HEK293T (cell line): ENCODE results near the gene WDR27.

Source experiments
- CTCF ChIA-PET: fragments of 350-600 bp; formaldehyde crosslinking; extraction: SDS; loops from one replicate; lab custom pipeline; 2021; ENCODE audit warnings: antibody characterized with exemption, inconsistent platforms; lab: Yijun Ruan, JAX
- POLR2A ChIA-PET: fragments of 350-600 bp; formaldehyde crosslinking; extraction: SDS; loops from one replicate; lab custom pipeline; 2020; ENCODE audit warnings: antibody characterized with exemption, inconsistent platforms; lab: Yijun Ruan, JAX
- DNase-seq: peaks from one replicate; pipeline ENCODE4 v3.0.0; 2012; ENCODE audit warnings: mixed read lengths; ENCODE audit errors: extremely low spot score
- ARNT ChIP-seq: fragments of 450-650 bp; IDR thresholded peaks from 2 replicates; pipeline ENCODE4 v1.6.1; 2017; ENCODE audit warnings: mild to moderate bottlenecking
- BHLHE40 ChIP-seq: fragments of 450-650 bp; IDR thresholded peaks from 2 replicates; pipeline ENCODE4 v1.6.1; 2016; ENCODE audit warnings: mild to moderate bottlenecking, moderate library complexity, borderline replicate concordance
- CTBP1 ChIP-seq: fragments of 450-650 bp; IDR thresholded peaks from 2 replicates; pipeline ENCODE4 v1.6.1; 2016; ENCODE audit warnings: borderline replicate concordance
- ELF4 ChIP-seq: fragments of 450-650 bp; IDR thresholded peaks from 2 replicates; pipeline ENCODE4 v1.6.1; 2017; ENCODE audit warnings: antibody characterized with exemption
- FOXA1 ChIP-seq: fragments of 450-650 bp; IDR thresholded peaks from 2 replicates; pipeline ENCODE4 v1.6.1; 2016; ENCODE audit warnings: mild to moderate bottlenecking
- FOXK2 ChIP-seq: fragments of 450-650 bp; IDR thresholded peaks from 2 replicates; pipeline ENCODE4 v1.6.1; 2016; ENCODE audit warnings: mild to moderate bottlenecking
- FOXM1 ChIP-seq: fragments of 450-650 bp; IDR thresholded peaks from 2 replicates; pipeline ENCODE4 v1.6.1; 2017; ENCODE audit warnings: mild to moderate bottlenecking, borderline replicate concordance
- HDGF ChIP-seq: fragments of 450-650 bp; IDR thresholded peaks from 2 replicates; pipeline ENCODE4 v1.6.1; 2017; ENCODE audit warnings: antibody characterized with exemption, borderline replicate concordance
- L3MBTL2 ChIP-seq: fragments of 450-650 bp; conservative IDR thresholded peaks from 2 replicates; pipeline ENCODE4 v1.6.1; 2016; ENCODE audit warnings: mild to moderate bottlenecking
- LEF1 ChIP-seq: fragments of 450-650 bp; IDR thresholded peaks from 2 replicates; pipeline ENCODE4 v1.6.1; 2017; ENCODE audit warnings: mild to moderate bottlenecking, borderline replicate concordance
- NFRKB ChIP-seq: fragments of 450-650 bp; IDR thresholded peaks from 2 replicates; pipeline ENCODE4 v1.6.1; 2016; ENCODE audit warnings: mild to moderate bottlenecking, moderate library complexity
- PKNOX1 ChIP-seq: fragments of 450-650 bp; IDR thresholded peaks from 2 replicates; pipeline ENCODE4 v1.6.1; 2016
- SP1 ChIP-seq: fragments of 450-650 bp; IDR thresholded peaks from 2 replicates; pipeline ENCODE4 v1.6.1; 2017
- SUZ12 ChIP-seq: fragments of 450-650 bp; IDR thresholded peaks from 2 replicates; pipeline ENCODE4 v1.6.1; 2016; ENCODE audit warnings: mild to moderate bottlenecking
- TARDBP ChIP-seq: fragments of 450-650 bp; IDR thresholded peaks from 2 replicates; pipeline ENCODE4 v1.6.1; 2016
- ZNF384 ChIP-seq: fragments of 450-650 bp; IDR thresholded peaks from 2 replicates; pipeline ENCODE4 v1.6.1; 2016

The WDR27 gene

GRCh38 chr6:169579407-169580111, 122.3 kb downstream of the WDR27 start:
- ChIA-PET POLR2A (no interaction called here), CTCF (no interaction called here)
- no peak for DNase-seq
- no peak for TF ChIP-seq ELF4

- CTCF ChIA-PET: no interaction called here
- POLR2A ChIA-PET: no interaction called here
- no peak for DNase-seq
- TF ChIP-seq ELF4 (no peak), TARDBP (no peak), FOXM1 (no peak), SP1 (no peak), HDGF (no peak), PKNOX1 (no peak), NFRKB (no peak), BHLHE40 (no peak), FOXA1 (no peak), CTBP1 (no peak), SUZ12 (no peak), LEF1 (no peak), FOXK2 (no peak)
These were observed 123.9 kb downstream of the WDR27 start for GRCh38 chr6:169577974-169578373.

- DNase-seq: no peak
- CTCF ChIA-PET: no interaction called here
- POLR2A ChIA-PET: no interaction called here
- TF ChIP-seq TARDBP (no peak), SP1 (no peak), NFRKB (no peak), CTBP1 (no peak), FOXK2 (no peak), FOXA1 (no peak), LEF1 (no peak), ELF4 (no peak), BHLHE40 (no peak)
These were observed 124.6 kb downstream of the WDR27 start for GRCh38 chr6:169577236-169577635.

- DNase-seq: no peak
- CTCF ChIA-PET: no interaction called here
- TF ChIP-seq FOXK2 (no peak), LEF1 (no peak), TARDBP (no peak)
- POLR2A ChIA-PET: no interaction called here
These were observed 126.0 kb downstream of the WDR27 start for GRCh38 chr6:169575821-169576220.

- ChIA-PET POLR2A (no interaction called here), CTCF (no interaction called here)
- TF ChIP-seq SP1 (no peak), HDGF (no peak), PKNOX1 (no peak), FOXK2 (no peak), SUZ12 (no peak), FOXM1 (no peak), ZNF384 (no peak), NFRKB (no peak)
- DNase-seq: no peak
These were observed 126.5 kb downstream of the WDR27 start for GRCh38 chr6:169575365-169575764.

GRCh38 chr6:169574420-169574819, 127.4 kb downstream of the WDR27 start:
- no peak for DNase-seq
- ChIA-PET POLR2A (no interaction called here), CTCF (no interaction called here)
- TF ChIP-seq HDGF (no peak), SUZ12 (no peak), FOXA1 (no peak), SP1 (no peak), L3MBTL2 (no peak), FOXK2 (no peak), TARDBP (no peak), NFRKB (no peak), ZNF384 (no peak)

- no peak for DNase-seq
- no peak for TF ChIP-seq HDGF
- TF ChIP-seq CTBP1: no peak
- no peak for TF ChIP-seq NFRKB
- TF ChIP-seq ZNF384: no peak
- TF ChIP-seq FOXM1: no peak
- TF ChIP-seq ARNT: no peak
- no peak for TF ChIP-seq TARDBP
- TF ChIP-seq FOXA1: no peak
- no peak for TF ChIP-seq SP1
- no peak for TF ChIP-seq LEF1
- TF ChIP-seq PKNOX1: no peak
- no peak for TF ChIP-seq L3MBTL2
- TF ChIP-seq FOXK2: no peak
- TF ChIP-seq ELF4: no peak
- no peak for TF ChIP-seq SUZ12
- TF ChIP-seq BHLHE40: no peak
- ChIA-PET POLR2A (no interaction called here), CTCF (no interaction called here)
These were observed 127.9 kb downstream of the WDR27 start for GRCh38 chr6:169573883-169574282.
